SU-DHL-6 (cell line): ENCODE results near the gene LRRC3B.

ENCODE experiments used
- H2AFZ ChIP-seq: fragments of 200-600 bp; sonication (generic); 2 replicates; pipeline ENCODE4 v1.6.1; 2014; ENCODE audit warnings: low read depth, mild to moderate bottlenecking, moderate library complexity, mixed read lengths, antibody characterized with exemption, low read length; ENCODE audit not compliant: severe bottlenecking
- H3F3A ChIP-seq: fragments of 200-600 bp; shearing (Covaris generic); 2 replicates; pipeline ENCODE4 v1.6.0; 2016; ENCODE audit warnings: antibody characterized with exemption, mild to moderate bottlenecking; ENCODE audit not compliant: insufficient read depth
- H3K27ac ChIP-seq: fragments of 200-600 bp; sonication (generic); 2 replicates; pipeline ENCODE4 v1.5.1; 2016; ENCODE audit warnings: low read depth, mild to moderate bottlenecking, low read length, moderate library complexity, mixed read lengths
- H3K27me3 ChIP-seq: fragments of 200-600 bp; sonication (generic), shearing (Covaris generic); 2 replicates; pipeline ENCODE4 v1.6.0; 2014; ENCODE audit warnings: mild to moderate bottlenecking, low read length
- H3K36me3 ChIP-seq: fragments of 200-600 bp; sonication (generic); 2 replicates; pipeline ENCODE4 v1.6.1; 2014; ENCODE audit warnings: mild to moderate bottlenecking, low read length, mixed read lengths
- H3K4me2 ChIP-seq: fragments of 300-600, 200-600 bp; shearing (Covaris generic), sonication (generic); 2 replicates; pipeline ENCODE4 v1.6.0; 2014; ENCODE audit warnings: low read length, low read depth, mild to moderate bottlenecking; ENCODE audit not compliant: poor library complexity, severe bottlenecking
- H3K4me3 ChIP-seq: fragments of 200-600 bp; sonication (generic); 2 replicates; pipeline ENCODE4 v1.5.1; 2014; ENCODE audit warnings: antibody characterized with exemption, low read length, mild to moderate bottlenecking, mixed read lengths; ENCODE audit not compliant: insufficient read depth, poor library complexity, severe bottlenecking
- H3K79me2 ChIP-seq: fragments of 200-600 bp; sonication (generic); 2 replicates; pipeline ENCODE4 v1.6.1; 2014; ENCODE audit warnings: mild to moderate bottlenecking, low read length, moderate library complexity; ENCODE audit not compliant: insufficient read depth
- H3K9ac ChIP-seq: fragments of 200-600 bp; sonication (generic); 2 replicates; pipeline ENCODE4 v1.7.0; 2014; ENCODE audit warnings: mild to moderate bottlenecking, low read length
- H3K9me2 ChIP-seq: fragments of 200-600 bp; sonication (generic); replicated peaks from 2 replicates; pipeline ENCODE4 v1.6.1; 2014; ENCODE audit warnings: low read length; ENCODE audit not compliant: insufficient read depth
- H3K9me3 ChIP-seq: fragments of 200-600 bp; sonication (generic); 2 replicates; pipeline ENCODE4 v1.6.1; 2014; ENCODE audit warnings: low read length, mixed read lengths; ENCODE audit not compliant: insufficient read depth
- H4K20me1 ChIP-seq: fragments of 200-600 bp; sonication (generic); 2 replicates; pipeline ENCODE4 v1.6.1; 2014; ENCODE audit warnings: low read depth, mild to moderate bottlenecking, antibody characterized with exemption, low read length, moderate library complexity, mixed read lengths
- CTCF ChIP-seq: fragments of 200-600 bp; sonication (generic); IDR thresholded peaks from one replicate; pipeline ENCODE4 v1.5.1; 2017; ENCODE audit warnings: antibody characterized with exemption, mild to moderate bottlenecking, low read length, moderate library complexity; ENCODE audit not compliant: insufficient read depth, poor library complexity, severe bottlenecking
- EZH2phosphoT487 ChIP-seq: fragments of 200-600 bp; sonication (generic), shearing (Covaris generic); conservative IDR thresholded peaks from 2 replicates; pipeline ENCODE4 v1.6.1; 2018; ENCODE audit warnings: mild to moderate bottlenecking, antibody characterized with exemption, low read length, moderate library complexity, mixed read lengths

The LRRC3B gene

DNA sequence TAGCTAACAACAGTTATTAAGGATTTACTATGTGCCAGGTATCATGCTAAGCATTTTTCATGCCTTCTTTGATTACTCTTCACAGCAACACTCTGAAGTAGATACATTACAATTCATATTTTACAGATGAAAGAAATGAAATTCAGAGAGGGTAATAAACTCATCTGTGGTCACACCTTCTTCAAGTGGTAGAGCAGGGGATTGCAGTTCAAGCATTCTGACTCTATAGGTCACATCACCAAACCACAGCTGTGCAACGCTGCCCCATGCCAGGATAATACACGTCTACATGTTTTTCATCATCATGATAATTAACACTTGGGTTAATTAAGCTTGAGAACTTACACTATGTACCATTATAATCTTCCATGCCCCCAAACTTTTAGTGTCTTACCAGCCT is 98.5 kb downstream of the LRRC3B start:
- Histone ChIP-seq H3K9me3 (no peaks in the 10 kb centered on the region), H3K79me2 (no peaks in the 10 kb centered on the region), H3F3A (no peaks in the 10 kb centered on the region), H3K27me3 (0 out of 2 replicates have a peak, but pooled peaks cover 3% of the 10 kb centered on the region), H3K9me2 (no peaks in the 10 kb centered on the region), H4K20me1 (no peaks in the 10 kb centered on the region), H3K9ac (no peak overlapping the region), H3K36me3 (no peaks in the 10 kb centered on the region), H3K4me3 (no peak overlapping the region), H2AFZ (no peak overlapping the region), H3K27ac (no peak overlapping the region), H3K4me2 (no peak overlapping the region)
- TF ChIP-seq CTCF (no peak), EZH2phosphoT487 (no peak)

- Histone ChIP-seq H3K9me3 (no peaks in the 10 kb centered on the region), H3K79me2 (no peaks in the 10 kb centered on the region), H3K4me2 (no peak overlapping the region), H3K27ac (no peak overlapping the region), H2AFZ (no peak overlapping the region), H3K9ac (no peak overlapping the region), H4K20me1 (no peaks in the 10 kb centered on the region), H3F3A (no peaks in the 10 kb centered on the region), H3K27me3 (no peaks in the 10 kb centered on the region), H3K9me2 (0 out of 2 replicates have a peak, but pooled peaks cover 3% of the 10 kb centered on the region), H3K4me3 (no peak overlapping the region), H3K36me3 (no peaks in the 10 kb centered on the region)
- no peak for TF ChIP-seq CTCF
- no peak for TF ChIP-seq EZH2phosphoT487
Measured at GRCh38 chr3:26731843-26732242, 109.3 kb downstream of the LRRC3B start.

- Histone ChIP-seq H3K79me2 (no peaks in the 10 kb centered on the region), H3K36me3 (no peaks in the 10 kb centered on the region), H3K27me3 (no peaks in the 10 kb centered on the region), H2AFZ (no peak overlapping the region), H3K9me3 (no peaks in the 10 kb centered on the region), H3K4me2 (no peak overlapping the region), H3K4me3 (no peak overlapping the region), H3K9me2 (no peaks in the 10 kb centered on the region), H3F3A (no peaks in the 10 kb centered on the region), H3K27ac (no peak overlapping the region), H3K9ac (no peak overlapping the region), H4K20me1 (no peaks in the 10 kb centered on the region)
- TF ChIP-seq CTCF (no peak), EZH2phosphoT487 (no peak)
Measured at GRCh38 chr3:26750263-26750662, 127.7 kb downstream of the LRRC3B start.
